ENCODE results near the gene PSMD13. TPM values are rescaled to one million over a fixed set of nuclear protein-coding genes. Genes with fewer than 3 reads are reported as not detected.
"Not testable (repeated sequence)": the region's sequence is repeated elsewhere in the genome, so short reads cannot be mapped to it uniquely, and the experiment has no call there.

The PSMD13 gene
- total RNA-seq, 2 donors from 2014 or later, result 99.5 to 111 TPM

GRCh38 chr11:212150-213100 lies 24.4 kb upstream of the PSMD13 start:
- DNase-seq (no peak), ATAC-seq (no peak)
- intact Hi-C loops (cut with DNase I, micrococcal nuclease), result no loop called here

- ATAC-seq (no peak), DNase-seq (no peak)
These were observed 23.7 kb upstream of the PSMD13 start for GRCh38 chr11:213111-213510.

GRCh38 chr11:214083-214482 lies 22.7 kb upstream of the PSMD13 start:
- ATAC-seq (no peak), DNase-seq (no peak)
- intact Hi-C loops (cut with DNase I, micrococcal nuclease), result no loop called here

More at GRCh38 chr11:213111-213510, 23.7 kb upstream of the PSMD13 start:
- intact Hi-C loops (cut with DNase I, micrococcal nuclease), result no loop called here

GRCh38 chr11:215581-216037 lies 21.2 kb upstream of the PSMD13 start:
- DNase-seq (no peak), ATAC-seq (peak; percentile 19)
- intact Hi-C loops (cut with DNase I, micrococcal nuclease), result no loop called here

GRCh38 chr11:216081-216974 lies 20.4 kb upstream of the PSMD13 start:
- ATAC-seq, result no peak
- DNase-seq, result no peak
- intact Hi-C loops (cut with DNase I, micrococcal nuclease), result no loop called here

GRCh38 chr11:217704-218103 lies 19.1 kb upstream of the PSMD13 start:
- DNase-seq (peak in 1 of 2 donors; percentile 1), ATAC-seq (peak; percentile 8)
- intact Hi-C loops (cut with DNase I, micrococcal nuclease), result no loop called here

GRCh38 chr11:218815-219593 lies 17.8 kb upstream of the PSMD13 start:
- DNase-seq (no peak), ATAC-seq (no peak)
- intact Hi-C loops (cut with DNase I, micrococcal nuclease), result no loop called here

- intact Hi-C loops (cut with DNase I, micrococcal nuclease); ATAC-seq: not testable (repeated sequence)
These were observed 16.0 kb upstream of the PSMD13 start for GRCh38 chr11:220641-221215.

GRCh38 chr11:221539-221938 lies 15.2 kb upstream of the PSMD13 start:
- intact Hi-C loops (cut with DNase I, micrococcal nuclease), result no loop called here
- ATAC-seq (no peak), DNase-seq (no peak)

More at GRCh38 chr11:220641-221215, 16.0 kb upstream of the PSMD13 start:
- not testable (repeated sequence) for DNase-seq

GRCh38 chr11:221998-222789 lies 14.6 kb upstream of the PSMD13 start:
- DNase-seq (no peak), ATAC-seq (no peak)
- intact Hi-C loops (cut with DNase I, micrococcal nuclease), result no loop called here

- ATAC-seq (no peak), DNase-seq (no peak)
- intact Hi-C loops (cut with DNase I, micrococcal nuclease), result no loop called here
These were observed 13.6 kb upstream of the PSMD13 start for GRCh38 chr11:223026-223789.

GRCh38 chr11:223884-224283 lies 12.9 kb upstream of the PSMD13 start:
- intact Hi-C loops (cut with DNase I, micrococcal nuclease), result no loop called here
- DNase-seq (no peak), ATAC-seq (no peak)

- DNase-seq (no peak), ATAC-seq (no peak)
- intact Hi-C loops (cut with DNase I, micrococcal nuclease), result no loop called here
These were observed 12.4 kb upstream of the PSMD13 start for GRCh38 chr11:224424-224823.

GRCh38 chr11:225734-226453 lies 10.9 kb upstream of the PSMD13 start:
- intact Hi-C loops (cut with DNase I, micrococcal nuclease), result no loop called here
- no peak for ATAC-seq
- DNase-seq, result no peak

- intact Hi-C loops (cut with DNase I, micrococcal nuclease), result no loop called here
- no peak for DNase-seq
- no peak for ATAC-seq
These were observed 8.9 kb upstream of the PSMD13 start for GRCh38 chr11:227824-228379.

GRCh38 chr11:230431-230830 lies 6.3 kb upstream of the PSMD13 start:
- intact Hi-C loops (cut with DNase I, micrococcal nuclease), result no loop called here
- ATAC-seq, result no peak
- no peak for DNase-seq

All from left colon (tissue), 2 donors.